ENCODE measurements around the gene TBC1D10A. TPM values are rescaled to one million over a fixed set of nuclear protein-coding genes. Genes with fewer than 3 reads are reported as not detected.

Gene TBC1D10A
- total and polyA plus RNA-seq, 9 donors, result 6.1 to 39.3 (median 28.1) TPM

DNA sequence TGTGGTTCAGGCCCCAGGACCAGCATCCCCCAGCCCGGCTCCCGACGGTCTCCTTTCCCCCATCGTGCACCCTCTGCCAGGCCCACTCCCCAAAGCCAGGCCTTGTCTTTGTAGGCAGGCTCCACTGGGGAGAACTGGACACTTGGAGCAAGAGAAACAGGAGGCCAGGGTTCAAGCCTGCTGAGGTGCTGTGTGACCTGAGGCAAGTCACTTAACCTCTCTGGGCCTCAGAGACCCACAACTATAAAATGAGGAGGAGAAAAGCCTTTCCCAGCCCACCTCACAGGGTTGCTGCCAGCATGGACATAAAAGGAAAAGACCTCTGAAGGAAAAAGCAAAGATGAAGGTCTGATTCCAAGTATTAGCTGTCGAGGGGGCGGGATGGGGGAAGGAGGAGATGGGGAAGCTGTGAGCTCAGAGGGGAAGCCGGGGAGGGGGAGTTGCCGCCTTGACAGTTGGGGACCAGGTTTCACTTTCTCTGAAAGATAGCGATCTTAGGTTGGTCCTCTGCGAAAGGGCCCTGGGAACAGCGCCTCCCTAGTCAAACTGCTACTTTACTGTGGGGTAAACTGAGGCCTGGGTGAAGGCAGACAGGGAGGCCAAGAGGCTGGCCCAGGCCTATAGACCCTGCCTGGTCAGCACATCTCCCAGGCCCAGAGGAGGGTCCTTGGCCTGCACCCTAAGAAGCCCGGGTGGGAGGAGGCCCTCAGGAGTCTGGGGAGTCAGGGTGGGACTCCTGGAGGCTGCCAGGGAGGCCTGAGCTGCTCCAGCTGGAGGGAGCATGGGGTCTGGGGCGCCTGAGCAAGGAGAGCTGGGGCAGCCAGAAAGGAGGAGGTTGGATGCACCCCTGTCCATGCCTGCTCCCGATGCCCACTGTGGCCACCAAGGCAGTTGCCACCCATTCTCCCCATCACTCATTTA, 59.1 kb downstream of the TBC1D10A start:
- Histone ChIP-seq H3K27ac (no peak overlapping the region), H3K4me1 (ENCODE audit: insufficient read depth) (no peaks in the 10 kb centered on the region), H3K4me3 (no peak overlapping the region), H3K27me3 (no peaks in the 10 kb centered on the region), H3K36me3 (no peaks in the 10 kb centered on the region), H3K9me3 (no peaks in the 10 kb centered on the region)
- WGBS, 3 donors, result 79 to 82% (median 79%) methylated on average over 14 of the region's 14 CpGs
- TF ChIP-seq POLR2A (IDR thresholded peaks at IDR 0.05) (no peak), EP300 (IDR thresholded peaks at IDR 0.05) (no peak)
- TF ChIP-seq, protein P1, sequence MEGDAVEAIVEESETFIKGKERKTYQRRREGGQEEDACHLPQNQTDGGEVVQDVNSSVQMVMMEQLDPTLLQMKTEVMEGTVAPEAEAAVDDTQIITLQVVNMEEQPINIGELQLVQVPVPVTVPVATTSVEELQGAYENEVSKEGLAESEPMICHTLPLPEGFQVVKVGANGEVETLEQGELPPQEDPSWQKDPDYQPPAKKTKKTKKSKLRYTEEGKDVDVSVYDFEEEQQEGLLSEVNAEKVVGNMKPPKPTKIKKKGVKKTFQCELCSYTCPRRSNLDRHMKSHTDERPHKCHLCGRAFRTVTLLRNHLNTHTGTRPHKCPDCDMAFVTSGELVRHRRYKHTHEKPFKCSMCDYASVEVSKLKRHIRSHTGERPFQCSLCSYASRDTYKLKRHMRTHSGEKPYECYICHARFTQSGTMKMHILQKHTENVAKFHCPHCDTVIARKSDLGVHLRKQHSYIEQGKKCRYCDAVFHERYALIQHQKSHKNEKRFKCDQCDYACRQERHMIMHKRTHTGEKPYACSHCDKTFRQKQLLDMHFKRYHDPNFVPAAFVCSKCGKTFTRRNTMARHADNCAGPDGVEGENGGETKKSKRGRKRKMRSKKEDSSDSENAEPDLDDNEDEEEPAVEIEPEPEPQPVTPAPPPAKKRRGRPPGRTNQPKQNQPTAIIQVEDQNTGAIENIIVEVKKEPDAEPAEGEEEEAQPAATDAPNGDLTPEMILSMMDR (IDR thresholded peaks at IDR 0.05), result no peak
- no peak for DNase-seq
- intact Hi-C loops (cut with DNase I), result loop anchor here in 2 of 4 donors (5.0 to 10.0 kb wide), 2 partner anchors 115 to 217 kb away; no protein-coding TSS in a partner anchor

DNA sequence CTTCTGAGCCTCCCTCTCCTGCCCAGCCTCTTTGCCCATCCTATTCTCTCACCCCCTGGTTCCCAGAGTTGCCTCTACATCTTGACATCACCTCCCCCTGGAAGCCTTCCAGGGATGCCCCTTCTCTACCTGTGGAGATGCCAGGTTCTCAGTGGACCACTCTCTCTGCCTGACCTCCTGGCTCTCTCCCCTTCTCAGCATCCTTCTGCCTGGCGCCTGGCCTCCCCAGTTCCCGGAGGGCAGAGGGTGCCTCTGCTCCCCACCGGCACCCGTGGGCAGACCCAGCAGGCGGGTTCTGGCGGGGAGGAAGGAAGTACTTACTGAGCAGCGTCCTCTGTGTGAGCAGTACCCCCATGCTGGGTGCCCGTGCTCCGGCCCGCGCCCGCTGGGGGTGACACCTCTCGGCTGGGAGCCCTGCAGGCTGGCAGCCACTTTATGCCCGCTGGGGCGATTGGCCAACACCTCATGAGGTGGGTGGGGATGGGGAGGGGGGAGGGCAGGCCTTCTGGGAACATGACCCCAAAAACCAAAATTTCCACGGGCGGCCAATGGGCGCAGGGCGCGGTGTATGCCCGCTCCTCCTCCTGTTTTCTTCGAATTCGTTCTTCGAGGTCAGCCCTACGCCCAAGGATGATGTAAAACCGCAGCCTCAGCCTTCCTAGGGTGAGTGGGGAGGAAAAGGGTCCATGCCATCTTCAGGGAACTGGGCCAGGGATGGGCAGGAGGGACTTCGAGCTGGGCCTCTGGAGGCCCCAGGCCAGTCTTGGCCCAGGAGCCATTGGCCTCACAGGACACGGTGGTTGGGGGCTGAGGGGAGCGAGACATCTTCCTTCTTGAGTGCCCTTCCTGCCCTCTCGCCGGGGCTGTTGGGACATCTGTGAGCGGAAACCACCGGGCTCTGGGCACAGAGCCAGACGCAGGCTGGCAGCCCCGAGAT, 60.0 kb downstream of the TBC1D10A start, which contains the start of gene OSM:
Gene OSM (minus strand): TSS at position 407 of the 937 bp plus-strand sequence. CDS start 52 bp downstream, at position 355.
- 76 to 85% (median 80%) methylated on average over 34 to 35 of the region's 35 CpGs for WGBS, 3 donors
- Histone ChIP-seq H3K27ac (no peak within 1 kb of the TSS), H3K36me3 (no peaks in the 10 kb centered on the region), H3K4me3 (no peak within 1 kb of the TSS), H3K9me3 (no peaks in the 10 kb centered on the region), H3K27me3 (no peaks in the 10 kb centered on the region), H3K4me1 (ENCODE audit: insufficient read depth) (no peaks in the 10 kb centered on the region)
- DNase-seq, result no peak
- TF ChIP-seq, protein P1 (IDR thresholded peaks at IDR 0.05), result no peak
- TF ChIP-seq POLR2A (IDR thresholded peaks at IDR 0.05) (no peak), EP300 (IDR thresholded peaks at IDR 0.05) (no peak)
- intact Hi-C loops (cut with DNase I), result loop anchor here in 2 of 4 donors (5.0 to 10.0 kb wide), 2 partner anchors 116 to 218 kb away; no protein-coding TSS in a partner anchor

- no peaks in the 10 kb centered on the region for H3K4me1 ChIP-seq (ENCODE audit: insufficient read depth)
- no peak overlapping the region for H3K27ac ChIP-seq
- TF ChIP-seq, protein P1 (IDR thresholded peaks at IDR 0.05), result no peak
- no peak for TF ChIP-seq EP300 (IDR thresholded peaks at IDR 0.05)
- WGBS, 3 donors, result 70 to 76% (median 75%) methylated on average over 24 of the region's 24 CpGs
- intact Hi-C loops (cut with DNase I), result loop anchor here in 3 of 4 donors (2.0 to 10.0 kb wide), 3 partner anchors 116 to 221 kb away; no protein-coding TSS in a partner anchor
- H3K4me3 ChIP-seq, result no peak overlapping the region
- no peaks in the 10 kb centered on the region for H3K36me3 ChIP-seq
- H3K9me3 ChIP-seq, result no peaks in the 10 kb centered on the region
- DNase-seq, result no peak
- no peaks in the 10 kb centered on the region for H3K27me3 ChIP-seq
These were observed 60.8 kb downstream of the TBC1D10A start for GRCh38 chr22:30265823-30266444.

Data from ovary (tissue), 9 donors.